Gastroesophageal sphincter (tissue), 3 donors: Measurements from ENCODE around the gene ITGBL1.

ENCODE experiments used
- POLR2A ChIP-seq, 2 donors: fragments of 450-650 bp; IDR thresholded peaks; one replicate each; pipeline ENCODE4 v1.6.1; 2017; ENCODE audit warnings: antibody characterized with exemption in 2 of 2, mild to moderate bottlenecking in 2 of 2, moderate library complexity in 1 of 2
- POLR2AphosphoS5 ChIP-seq: sonication (generic); formaldehyde crosslinking; IDR thresholded peaks from one replicate; pipeline ENCODE4 v1.6.1; 2017; ENCODE audit warnings: antibody characterized with exemption
- TF ChIP-seq, protein P1 (sequence below), 4 experiments: fragments of 200-600 bp in 2 of 4; fragments of 450-650 bp in 2 of 4; sonication (generic) in 1 of 4; IDR thresholded peaks; one replicate each; pipeline ENCODE4 v1.5.1; 2017 to 2019; ENCODE audit warnings: antibody characterized with exemption in 4 of 4, mild to moderate bottlenecking in 2 of 4, moderate library complexity in 2 of 4

DNA sequence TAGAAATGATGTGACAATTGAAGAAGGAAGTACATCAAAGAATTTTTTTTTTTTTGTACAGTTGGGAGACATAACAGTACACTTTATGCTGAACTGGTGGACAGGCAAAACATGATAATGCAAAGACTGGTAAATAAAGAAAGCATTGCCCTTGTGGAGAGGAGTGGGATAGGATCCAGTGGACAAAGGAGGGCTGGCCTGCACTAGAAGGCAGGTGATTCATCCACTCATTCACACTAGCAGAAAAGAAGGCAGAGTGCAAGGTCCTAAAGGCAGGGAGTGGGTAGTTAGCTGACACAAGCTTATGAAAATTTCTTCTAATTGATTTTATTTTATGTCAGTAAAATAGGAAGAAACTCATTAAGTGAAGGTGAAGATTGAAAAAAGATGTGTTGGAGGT, 18.6 kb upstream of the ITGBL1 start:
- TF ChIP-seq, protein P1, sequence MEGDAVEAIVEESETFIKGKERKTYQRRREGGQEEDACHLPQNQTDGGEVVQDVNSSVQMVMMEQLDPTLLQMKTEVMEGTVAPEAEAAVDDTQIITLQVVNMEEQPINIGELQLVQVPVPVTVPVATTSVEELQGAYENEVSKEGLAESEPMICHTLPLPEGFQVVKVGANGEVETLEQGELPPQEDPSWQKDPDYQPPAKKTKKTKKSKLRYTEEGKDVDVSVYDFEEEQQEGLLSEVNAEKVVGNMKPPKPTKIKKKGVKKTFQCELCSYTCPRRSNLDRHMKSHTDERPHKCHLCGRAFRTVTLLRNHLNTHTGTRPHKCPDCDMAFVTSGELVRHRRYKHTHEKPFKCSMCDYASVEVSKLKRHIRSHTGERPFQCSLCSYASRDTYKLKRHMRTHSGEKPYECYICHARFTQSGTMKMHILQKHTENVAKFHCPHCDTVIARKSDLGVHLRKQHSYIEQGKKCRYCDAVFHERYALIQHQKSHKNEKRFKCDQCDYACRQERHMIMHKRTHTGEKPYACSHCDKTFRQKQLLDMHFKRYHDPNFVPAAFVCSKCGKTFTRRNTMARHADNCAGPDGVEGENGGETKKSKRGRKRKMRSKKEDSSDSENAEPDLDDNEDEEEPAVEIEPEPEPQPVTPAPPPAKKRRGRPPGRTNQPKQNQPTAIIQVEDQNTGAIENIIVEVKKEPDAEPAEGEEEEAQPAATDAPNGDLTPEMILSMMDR (IDR thresholded peaks at IDR 0.05), result no peak
- TF ChIP-seq POLR2A (IDR thresholded peaks at IDR 0.05) (no peak), POLR2AphosphoS5 (no peak)
